Measurements from ENCODE around the gene KLHL11. TPM values are rescaled to one million over a fixed set of nuclear protein-coding genes. Genes with fewer than 3 reads are reported as not detected.

Gene KLHL11
- total RNA-seq, 2 experiments from 2014 or later: 13.9 to 14.4 TPM

GRCh38 chr17:41904242-41904841 lies 39.1 kb upstream of the KLHL11 start:
- Mint-ChIP-seq H3K27ac (no peak overlapping the region), H3K27me3 (no peaks in the 10 kb centered on the region), H3K36me3 (ENCODE audit: low read depth) (peaks cover 72% of the 10 kb centered on the region), H3K4me3 (no peak overlapping the region), H3K4me1 (no peaks in the 10 kb centered on the region), H3K9me3 (no peaks in the 10 kb centered on the region)
- no peak for DNase-seq
- ChIA-PET POLR2A (no interaction called here), CTCF (interaction anchor here (0.5 kb wide), 1 partner anchor 481 kb away, joined by 3 read pairs; no protein-coding TSS in a partner anchor)

DNA sequence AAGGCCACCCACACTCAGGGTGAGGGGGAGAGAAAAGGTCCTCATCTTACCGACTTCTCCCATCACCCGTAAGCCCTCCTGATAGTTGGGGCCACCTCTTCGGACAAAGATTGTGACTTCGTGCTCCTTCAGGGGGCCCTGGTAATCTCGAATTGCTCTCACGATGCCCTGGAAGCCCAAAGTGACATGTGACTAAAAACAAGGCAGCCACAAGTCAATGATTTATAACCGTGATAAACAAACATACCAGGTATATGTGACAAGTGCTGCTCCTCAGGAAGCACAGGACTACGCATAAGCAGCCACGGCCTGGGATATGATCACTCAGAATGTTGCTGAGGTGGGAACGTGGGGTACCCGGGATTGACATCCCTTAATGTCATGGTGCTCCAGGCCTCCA lies 36.4 kb upstream of the KLHL11 start:
- Mint-ChIP-seq H3K27me3 (no peaks in the 10 kb centered on the region), H3K27ac (no peak overlapping the region), H3K4me1 (no peaks in the 10 kb centered on the region), H3K36me3 (ENCODE audit: low read depth) (peaks cover 72% of the 10 kb centered on the region), H3K4me3 (no peak overlapping the region), H3K9me3 (no peaks in the 10 kb centered on the region)
- no peak for DNase-seq
- ChIA-PET POLR2A (no interaction called here), CTCF (no interaction called here)

DNA sequence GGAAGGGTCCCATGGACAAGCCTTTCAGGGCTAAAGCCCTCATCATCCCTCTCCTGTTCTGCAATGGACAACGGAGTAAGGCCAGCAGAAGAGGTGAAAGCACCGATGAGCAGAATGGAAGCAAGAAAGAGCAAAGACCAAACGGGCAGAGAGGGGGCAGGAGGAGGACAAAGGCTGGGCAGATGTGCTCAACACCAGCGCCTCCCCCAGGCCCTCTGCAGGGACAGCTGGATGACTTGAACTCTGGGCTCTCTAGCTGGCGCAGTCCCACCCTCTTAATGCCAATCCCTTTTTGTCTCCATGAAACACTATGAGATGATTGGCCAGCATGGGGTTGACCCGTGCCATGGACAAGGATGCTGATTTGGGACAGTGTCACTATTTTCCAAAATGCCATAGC lies 31.5 kb upstream of the KLHL11 start:
- Mint-ChIP-seq H3K36me3 (ENCODE audit: low read depth) (peaks cover 77% of the 10 kb centered on the region), H3K4me1 (no peaks in the 10 kb centered on the region), H3K9me3 (no peaks in the 10 kb centered on the region), H3K27ac (no peak overlapping the region), H3K27me3 (no peaks in the 10 kb centered on the region), H3K4me3 (no peak overlapping the region)
- CTCF ChIA-PET: no interaction called here
- POLR2A ChIA-PET: no interaction called here
- DNase-seq: no peak

DNA sequence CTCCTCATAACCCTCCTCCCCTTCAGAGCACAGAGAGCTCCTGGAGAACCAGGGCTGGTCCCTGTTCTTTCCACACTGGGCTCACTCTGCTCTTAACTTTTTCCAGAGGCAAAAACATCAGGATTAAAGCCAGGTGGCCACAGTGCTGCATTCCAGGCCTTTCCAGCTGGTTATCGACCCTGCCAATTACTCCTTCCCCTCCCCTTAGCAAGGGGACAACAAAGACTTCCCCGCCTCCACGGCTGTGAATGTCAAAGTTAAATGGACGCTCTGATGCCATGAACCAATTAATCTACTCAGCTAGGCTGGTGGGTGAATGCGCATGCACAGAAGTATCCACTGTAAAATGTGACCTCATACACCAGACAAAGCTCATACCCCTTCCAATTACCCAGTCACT lies 30.4 kb upstream of the KLHL11 start:
- H3K9me3 Mint-ChIP-seq: no peaks in the 10 kb centered on the region
- no peaks in the 10 kb centered on the region for H3K4me1 Mint-ChIP-seq
- H3K4me3 Mint-ChIP-seq: no peak overlapping the region
- CTCF ChIA-PET: interaction anchor here (1.0 kb wide), 1 partner anchor 37 kb away, joined by 3 read pairs; no protein-coding TSS in a partner anchor
- H3K36me3 Mint-ChIP-seq (ENCODE audit: low read depth): peaks cover 70% of the 10 kb centered on the region
- no peak for DNase-seq
- no peaks in the 10 kb centered on the region for H3K27me3 Mint-ChIP-seq
- no peak overlapping the region for H3K27ac Mint-ChIP-seq
- POLR2A ChIA-PET: interaction anchor here (2.7 kb wide), 1 partner anchor 23 kb away, joined by 8 read pairs; the partner anchor contains the start of gene ACLY

GRCh38 chr17:41894791-41895331 lies 29.6 kb upstream of the KLHL11 start:
- no peaks in the 10 kb centered on the region for H3K9me3 Mint-ChIP-seq
- no peaks in the 10 kb centered on the region for H3K4me1 Mint-ChIP-seq
- peaks cover 71% of the 10 kb centered on the region for H3K36me3 Mint-ChIP-seq (ENCODE audit: low read depth)
- DNase-seq: no peak
- no peak overlapping the region for H3K27ac Mint-ChIP-seq
- ChIA-PET CTCF (interaction anchor here (0.7 to 1.0 kb wide), 2 partner anchors 36 to 38 kb away, joined by 3 read pairs; partner anchors contain the start of gene ODAD4), POLR2A (interaction anchor here (2.7 kb wide), 1 partner anchor 23 kb away, joined by 8 read pairs; the partner anchor contains the start of gene ACLY)
- no peaks in the 10 kb centered on the region for H3K27me3 Mint-ChIP-seq
- no peak overlapping the region for H3K4me3 Mint-ChIP-seq

GRCh38 chr17:41893384-41893783 lies 28.2 kb upstream of the KLHL11 start:
- no peak for DNase-seq
- Mint-ChIP-seq H3K4me1 (no peaks in the 10 kb centered on the region), H3K36me3 (ENCODE audit: low read depth) (peaks cover 70% of the 10 kb centered on the region), H3K9me3 (no peaks in the 10 kb centered on the region), H3K27me3 (no peaks in the 10 kb centered on the region), H3K27ac (no peak overlapping the region), H3K4me3 (no peak overlapping the region)
- ChIA-PET CTCF (interaction anchor here (0.9 kb wide), 1 partner anchor 25 kb away, joined by 3 read pairs; the partner anchor contains the start of gene ACLY), POLR2A (interaction anchor here (0.7 to 2.7 kb wide), 2 partner anchors 25 to 288 kb away, joined by 3 to 8 read pairs; partner anchors contain the start of genes ACLY and KCNH4)

DNA sequence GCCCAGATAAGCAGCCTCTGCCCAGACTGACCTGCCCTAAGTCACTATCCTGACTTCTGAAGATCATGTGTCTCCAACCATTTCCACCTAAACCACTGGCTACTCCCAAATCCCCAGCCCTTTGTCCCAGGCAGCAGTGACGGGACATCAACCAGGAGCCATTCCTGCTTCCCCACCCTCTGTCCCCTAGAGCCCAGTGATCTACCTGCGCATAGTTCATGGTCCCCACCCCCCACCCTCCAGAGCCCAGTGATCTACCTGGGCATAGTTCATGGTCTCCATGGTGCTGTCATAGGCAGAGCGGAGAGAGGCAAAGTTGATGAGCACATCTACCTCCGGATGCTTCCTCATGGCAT lies 26.8 kb upstream of the KLHL11 start:
- DNase-seq: no peak
- ChIA-PET CTCF (interaction anchor here (1.3 kb wide), 1 partner anchor 13 kb away, joined by 4 read pairs; no protein-coding TSS in a partner anchor), POLR2A (no interaction called here)
- Mint-ChIP-seq H3K27ac (no peak overlapping the region), H3K9me3 (no peaks in the 10 kb centered on the region), H3K4me3 (no peak overlapping the region), H3K36me3 (ENCODE audit: low read depth) (peaks cover 68% of the 10 kb centered on the region), H3K4me1 (no peaks in the 10 kb centered on the region), H3K27me3 (no peaks in the 10 kb centered on the region)

- no peak for DNase-seq
- ChIA-PET POLR2A (no interaction called here), CTCF (interaction anchor here (1.3 kb wide), 1 partner anchor 13 kb away, joined by 4 read pairs; no protein-coding TSS in a partner anchor)
- Mint-ChIP-seq H3K27ac (peak overlapping the region; percentile 35), H3K9me3 (no peaks in the 10 kb centered on the region), H3K27me3 (no peaks in the 10 kb centered on the region), H3K4me3 (no peak overlapping the region), H3K36me3 (ENCODE audit: low read depth) (peaks cover 65% of the 10 kb centered on the region), H3K4me1 (no peaks in the 10 kb centered on the region)
Measured at GRCh38 chr17:41891135-41892020, 26.2 kb upstream of the KLHL11 start.

- Mint-ChIP-seq H3K4me3 (no peak overlapping the region), H3K36me3 (ENCODE audit: low read depth) (peaks cover 66% of the 10 kb centered on the region), H3K27ac (no peak overlapping the region), H3K27me3 (no peaks in the 10 kb centered on the region), H3K4me1 (no peaks in the 10 kb centered on the region), H3K9me3 (no peaks in the 10 kb centered on the region)
- ChIA-PET CTCF (no interaction called here), POLR2A (interaction anchor here (1.1 to 1.4 kb wide), 2 partner anchors 10 to 24 kb away, joined by 3 read pairs; no protein-coding TSS in a partner anchor)
- DNase-seq: no peak
Measured at GRCh38 chr17:41888332-41888965, 23.2 kb upstream of the KLHL11 start.

- H3K27ac Mint-ChIP-seq: no peak overlapping the region
- no peaks in the 10 kb centered on the region for H3K27me3 Mint-ChIP-seq
- no peak for DNase-seq
- POLR2A ChIA-PET: interaction anchor here (1.2 kb wide), 1 partner anchor 21 kb away, joined by 4 read pairs; the partner anchor contains the start of gene KLHL11
- H3K36me3 Mint-ChIP-seq (ENCODE audit: low read depth): peaks cover 64% of the 10 kb centered on the region
- H3K9me3 Mint-ChIP-seq: no peaks in the 10 kb centered on the region
- CTCF ChIA-PET: interaction anchor here (1.0 to 1.4 kb wide), 2 partner anchors 38 to 148 kb away, joined by 3 read pairs; no protein-coding TSS in a partner anchor
- H3K4me1 Mint-ChIP-seq: no peaks in the 10 kb centered on the region
- no peak overlapping the region for H3K4me3 Mint-ChIP-seq
Measured at GRCh38 chr17:41885733-41886132, 20.5 kb upstream of the KLHL11 start.

DNA sequence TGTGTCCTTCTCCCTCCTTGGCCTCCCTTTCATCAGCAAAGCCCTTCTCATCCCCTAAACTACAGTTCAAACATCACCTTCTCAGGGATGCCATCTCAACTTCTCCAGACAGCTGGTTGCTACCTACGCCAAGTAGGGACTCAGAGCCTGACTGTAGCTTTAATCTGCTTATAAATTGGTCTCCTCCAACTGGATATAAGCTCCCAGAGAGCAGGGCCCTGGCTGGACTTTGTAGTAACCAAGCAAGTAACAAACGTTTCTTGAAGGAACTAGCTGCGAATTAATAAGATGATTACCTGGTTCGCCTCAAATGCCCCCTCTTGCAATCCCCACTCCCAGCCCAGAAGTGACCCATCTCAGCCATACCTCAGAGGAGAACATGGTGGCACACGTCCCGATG lies 17.5 kb upstream of the KLHL11 start:
- H3K4me3 Mint-ChIP-seq: no peak overlapping the region
- no peaks in the 10 kb centered on the region for H3K9me3 Mint-ChIP-seq
- no peak for DNase-seq
- POLR2A ChIA-PET: no interaction called here
- no peak overlapping the region for H3K27ac Mint-ChIP-seq
- H3K27me3 Mint-ChIP-seq: no peaks in the 10 kb centered on the region
- no peaks in the 10 kb centered on the region for H3K4me1 Mint-ChIP-seq
- H3K36me3 Mint-ChIP-seq (ENCODE audit: low read depth): peaks cover 69% of the 10 kb centered on the region
- CTCF ChIA-PET: no interaction called here

DNA sequence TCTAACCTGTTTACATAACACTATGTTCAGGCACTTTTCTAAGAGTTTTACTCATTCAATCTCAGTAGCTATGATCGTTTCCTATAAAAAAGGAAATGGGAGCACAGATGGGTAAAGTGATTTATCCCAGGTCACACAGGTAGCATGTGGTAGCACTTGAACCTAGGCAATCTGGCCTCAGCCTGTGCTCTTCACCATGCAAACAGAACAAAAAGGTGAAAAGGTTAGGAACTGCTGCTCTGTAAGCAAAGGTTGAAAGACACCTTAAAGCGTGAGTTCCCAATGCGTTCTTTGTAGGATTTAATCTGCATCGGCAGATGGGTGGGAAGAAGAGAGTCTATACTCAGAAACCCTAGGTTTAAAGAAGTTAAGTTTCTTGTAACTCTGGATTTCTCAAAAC lies 14.9 kb upstream of the KLHL11 start:
- ChIA-PET CTCF (interaction anchor here (1.7 kb wide), 1 partner anchor 143 kb away, joined by 3 read pairs; no protein-coding TSS in a partner anchor), POLR2A (no interaction called here)
- H3K4me1 Mint-ChIP-seq: no peaks in the 10 kb centered on the region
- H3K27me3 Mint-ChIP-seq: no peaks in the 10 kb centered on the region
- no peaks in the 10 kb centered on the region for H3K9me3 Mint-ChIP-seq
- H3K4me3 Mint-ChIP-seq: no peak overlapping the region
- peaks cover 61% of the 10 kb centered on the region for H3K36me3 Mint-ChIP-seq (ENCODE audit: low read depth)
- no peak for DNase-seq
- no peak overlapping the region for H3K27ac Mint-ChIP-seq

Measured in activated CD4-positive, alpha-beta memory T cell treated with anti-CD3 and anti-CD28 coated beads, Interleukin-2, amount 10 ng/mL, durations not matched to agents 7 days and 5 days (primary cell).